GM10266 (cell line): ENCODE results near the gene CLMN.

ENCODE experiments used
- DNase-seq: peaks from one replicate; pipeline ENCODE4 v3.0.0; 2012; ENCODE audit errors: extremely low spot score
- TF ChIP-seq, protein P1 (sequence below): IDR thresholded peaks from 2 replicates; pipeline ENCODE4 v1.5.1; 2012; ENCODE audit warnings: mild to moderate bottlenecking, low read depth; ENCODE audit not compliant: control insufficient read depth, insufficient read depth; ENCODE audit errors: missing control alignments

Gene CLMN

DNA sequence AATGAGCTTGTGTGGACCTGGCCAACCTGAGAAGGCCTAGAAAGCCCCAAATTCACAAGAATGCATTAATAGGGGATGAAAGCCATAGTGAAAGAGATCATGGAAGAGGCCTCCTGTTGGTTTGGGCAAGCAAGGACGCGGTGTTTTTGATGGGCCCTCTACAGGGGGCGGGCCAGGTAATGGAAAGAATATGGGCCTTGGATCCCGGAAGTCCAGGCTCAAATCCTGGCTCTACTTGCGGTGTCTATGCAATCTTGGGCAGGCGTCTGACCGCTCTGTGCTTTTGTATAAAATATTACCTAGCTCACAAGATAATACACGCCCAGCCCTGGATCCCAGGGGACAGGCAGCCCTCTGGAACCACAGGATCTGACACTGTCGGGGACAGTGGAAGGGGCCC, 41.1 kb upstream of the CLMN start:
- no peak for DNase-seq
- TF ChIP-seq, protein P1, sequence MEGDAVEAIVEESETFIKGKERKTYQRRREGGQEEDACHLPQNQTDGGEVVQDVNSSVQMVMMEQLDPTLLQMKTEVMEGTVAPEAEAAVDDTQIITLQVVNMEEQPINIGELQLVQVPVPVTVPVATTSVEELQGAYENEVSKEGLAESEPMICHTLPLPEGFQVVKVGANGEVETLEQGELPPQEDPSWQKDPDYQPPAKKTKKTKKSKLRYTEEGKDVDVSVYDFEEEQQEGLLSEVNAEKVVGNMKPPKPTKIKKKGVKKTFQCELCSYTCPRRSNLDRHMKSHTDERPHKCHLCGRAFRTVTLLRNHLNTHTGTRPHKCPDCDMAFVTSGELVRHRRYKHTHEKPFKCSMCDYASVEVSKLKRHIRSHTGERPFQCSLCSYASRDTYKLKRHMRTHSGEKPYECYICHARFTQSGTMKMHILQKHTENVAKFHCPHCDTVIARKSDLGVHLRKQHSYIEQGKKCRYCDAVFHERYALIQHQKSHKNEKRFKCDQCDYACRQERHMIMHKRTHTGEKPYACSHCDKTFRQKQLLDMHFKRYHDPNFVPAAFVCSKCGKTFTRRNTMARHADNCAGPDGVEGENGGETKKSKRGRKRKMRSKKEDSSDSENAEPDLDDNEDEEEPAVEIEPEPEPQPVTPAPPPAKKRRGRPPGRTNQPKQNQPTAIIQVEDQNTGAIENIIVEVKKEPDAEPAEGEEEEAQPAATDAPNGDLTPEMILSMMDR, result no peak

DNA sequence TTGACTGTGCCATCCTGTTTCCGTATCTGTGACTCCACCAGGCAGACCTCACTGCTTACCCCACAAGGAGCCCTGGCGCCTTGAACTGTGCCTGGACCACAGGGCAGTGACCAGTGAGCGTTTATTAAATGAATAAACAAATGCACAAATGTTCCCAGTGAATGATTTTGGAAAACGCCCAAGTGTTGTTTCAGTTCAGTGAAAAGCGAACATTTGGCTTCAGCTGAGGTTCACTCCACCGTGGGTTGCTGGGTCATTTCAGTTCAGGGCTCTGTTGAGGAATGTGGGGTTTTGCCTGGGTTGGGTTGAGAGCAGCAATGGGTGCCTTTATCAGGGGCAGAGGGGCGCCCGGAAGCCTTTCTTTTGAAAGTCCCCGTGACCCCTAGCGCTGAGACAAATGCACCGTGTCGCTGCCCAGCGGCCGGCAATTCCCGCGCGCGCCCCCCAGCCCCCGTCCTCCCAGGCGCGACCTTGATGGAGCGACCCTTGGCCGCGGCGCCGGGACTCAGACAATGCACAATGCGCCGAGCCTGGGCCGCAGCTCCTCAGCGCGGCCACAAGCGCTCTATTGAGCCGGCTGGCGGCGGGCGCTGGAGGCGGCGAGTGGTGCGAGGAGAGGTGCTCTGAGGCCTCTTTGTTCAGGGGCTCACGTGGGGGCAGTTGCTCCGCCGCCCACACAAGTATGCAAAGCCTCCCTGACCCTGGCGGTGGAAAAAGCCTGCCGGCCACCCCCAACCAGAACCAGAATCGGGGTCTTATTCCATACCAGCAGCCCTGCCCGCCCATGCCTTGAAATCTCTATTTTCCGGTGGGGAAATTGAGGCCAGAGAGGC, 40.5 kb upstream of the CLMN start:
- DNase-seq, result no peak
- TF ChIP-seq, protein P1, result no peak

DNA sequence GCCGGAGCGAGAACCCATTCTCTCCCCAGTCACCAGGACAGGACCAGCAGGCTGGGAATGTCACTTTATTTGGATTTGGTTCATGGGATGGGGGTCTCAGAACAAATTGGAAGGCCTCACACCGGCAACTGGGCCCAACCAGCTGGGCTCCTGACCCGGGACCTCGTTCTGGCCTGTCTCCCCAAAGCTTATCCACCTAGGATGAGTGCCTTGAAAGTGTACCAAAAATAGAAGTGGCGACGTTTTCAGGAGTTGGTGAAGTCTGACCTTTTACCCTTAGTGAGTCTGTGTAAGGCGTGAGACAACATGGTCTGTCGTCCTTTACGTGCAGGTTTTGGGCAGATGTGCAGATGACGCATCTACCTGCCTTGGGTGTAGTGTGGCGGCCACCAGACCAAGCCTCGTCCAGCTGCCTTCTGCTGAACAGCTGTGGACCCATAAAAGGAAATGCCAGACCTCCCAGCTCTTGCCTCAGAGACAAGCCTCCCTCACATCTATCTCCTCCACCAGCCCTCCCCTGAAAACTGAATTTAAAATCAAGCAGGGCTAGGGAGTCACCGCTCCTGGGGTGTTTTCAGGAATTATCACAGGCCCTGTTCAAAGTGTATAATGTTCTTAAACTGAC, 36.6 kb upstream of the CLMN start:
- TF ChIP-seq, protein P1, result no peak
- no peak for DNase-seq

DNA sequence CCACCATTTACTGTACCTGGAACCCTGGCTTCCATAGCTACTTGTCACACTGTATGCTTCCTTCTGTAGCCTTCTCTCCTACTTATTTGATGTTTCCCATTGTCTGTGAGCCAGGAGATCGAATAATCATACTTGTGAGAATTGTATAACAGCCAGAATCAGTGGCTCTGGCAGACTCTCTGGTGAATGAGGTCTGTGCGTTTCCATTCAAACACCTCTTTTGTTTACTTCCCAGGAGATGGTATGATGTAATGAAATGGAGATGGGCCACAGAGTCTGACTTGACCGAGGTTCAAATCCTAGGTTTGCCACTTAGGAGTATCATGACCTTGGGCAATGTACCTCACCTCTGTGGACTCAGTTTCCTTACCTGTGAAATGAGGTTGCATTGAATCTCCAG, 35.7 kb upstream of the CLMN start:
- DNase-seq, result no peak
- TF ChIP-seq, protein P1, result no peak

DNA sequence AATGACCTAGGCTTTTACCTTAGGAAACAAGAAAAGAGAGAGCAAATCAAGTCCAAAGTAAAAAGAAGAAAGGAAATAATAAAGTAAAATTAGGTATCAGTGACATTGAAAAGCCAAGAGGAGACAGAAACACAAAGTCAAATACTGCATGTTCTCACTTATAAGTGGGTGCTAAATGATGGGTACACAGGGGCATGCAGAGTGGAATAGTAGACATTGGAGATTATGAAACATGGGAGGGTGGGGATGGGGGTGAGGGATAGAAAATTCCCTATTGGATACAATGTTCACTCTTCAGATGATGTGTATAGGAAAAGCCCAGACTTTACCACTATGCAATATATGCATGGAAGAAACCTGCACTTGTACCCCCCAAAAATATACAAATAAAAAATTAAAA, 35.1 kb upstream of the CLMN start:
- DNase-seq, result no peak
- TF ChIP-seq, protein P1, result no peak

DNA sequence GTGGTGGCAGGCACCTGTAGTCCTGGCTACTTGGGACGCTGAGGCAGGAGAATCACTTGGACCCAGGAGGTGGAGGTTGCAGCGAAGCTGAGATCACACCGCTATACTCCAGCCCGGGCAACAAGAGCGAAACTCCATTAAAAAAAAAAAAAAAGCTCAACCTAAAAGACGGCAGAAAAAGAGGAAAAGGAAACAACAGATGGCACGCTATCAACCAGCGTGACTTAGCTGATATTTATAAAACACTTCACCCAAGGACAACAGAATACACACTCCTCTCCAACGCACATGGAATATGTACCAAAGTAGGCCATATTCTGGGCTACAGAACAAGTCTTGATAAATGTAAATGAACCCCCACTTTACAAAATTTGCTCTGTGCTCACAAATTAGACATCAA, 34.0 kb upstream of the CLMN start:
- TF ChIP-seq, protein P1, result no peak
- DNase-seq, result no peak

DNA sequence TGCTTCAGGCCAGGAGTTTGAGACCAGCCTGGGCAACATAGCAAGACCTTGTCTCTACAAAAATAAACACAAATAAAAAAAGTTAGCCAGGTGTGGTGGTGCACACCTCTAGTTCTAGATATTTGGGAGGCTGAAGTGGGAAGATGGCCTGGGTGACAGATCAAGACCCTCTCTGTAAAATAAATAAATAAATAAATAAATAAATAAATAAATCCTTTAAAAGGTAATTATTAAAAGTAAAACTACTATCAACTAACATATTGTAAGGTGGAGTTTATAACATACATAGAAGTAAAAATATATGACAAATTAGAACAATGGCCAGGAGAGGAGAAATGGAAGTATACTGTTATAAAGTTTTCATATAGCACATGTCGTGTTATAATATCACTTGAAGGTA, 33.3 kb upstream of the CLMN start:
- DNase-seq, result no peak
- TF ChIP-seq, protein P1, result no peak
